Uterus (tissue), 2 donors: ENCODE results near the gene WDR27.

ENCODE experiments used
- CTCF ChIP-seq, 4 experiments: fragments of 200-600 bp in 2 of 4; fragments of 450-650 bp in 2 of 4; sonication (generic) in 2 of 4; IDR thresholded peaks; one replicate each; pipeline ENCODE4 v1.5.1; 2016 to 2019; ENCODE audit warnings: antibody characterized with exemption in 4 of 4, mild to moderate bottlenecking in 2 of 4, moderate library complexity in 1 of 4
- POLR2A ChIP-seq, 2 donors: fragments of 450-650 bp; IDR thresholded peaks; one replicate each; pipeline ENCODE4 v1.6.1; 2016; ENCODE audit warnings: antibody characterized with exemption in 2 of 2, mild to moderate bottlenecking in 1 of 2, moderate library complexity in 1 of 2

GRCh38 chr6:169545982-169546381 lies 155.8 kb downstream of the WDR27 start:
- TF ChIP-seq CTCF (IDR thresholded peaks at IDR 0.05), result no peak
- TF ChIP-seq POLR2A (IDR thresholded peaks at IDR 0.05), result no peak
